NCI-H2227 treated with DMSO at 0.1 percent for 48 hours (cell line): ENCODE measurements around the gene KCNJ9.
"Not testable (repeated sequence)": the region's sequence is repeated elsewhere in the genome, so short reads cannot be mapped to it uniquely, and the experiment has no call there.

ENCODE experiments used
- DNase-seq: peaks from one replicate; lab custom pipeline; 2025; lab: John Stamatoyannopoulos, UW

KCNJ9 gene

GRCh38 chr1:160103658-160104408 is 22.5 kb downstream of the KCNJ9 start:
- peak; percentile 10 for DNase-seq

- DNase-seq: peak; percentile 33
Observed at GRCh38 chr1:160104486-160104885, 23.1 kb downstream of the KCNJ9 start.

GRCh38 chr1:160105155-160105554 is 23.8 kb downstream of the KCNJ9 start:
- no peak for DNase-seq

GRCh38 chr1:160107512-160107911 is 26.2 kb downstream of the KCNJ9 start:
- DNase-seq: no peak

- no peak for DNase-seq
Observed at GRCh38 chr1:160108888-160109662, 27.7 kb downstream of the KCNJ9 start.

- DNase-seq: no peak
Observed at GRCh38 chr1:160109686-160110085, 28.3 kb downstream of the KCNJ9 start.

GRCh38 chr1:160111462-160111861 is 30.1 kb downstream of the KCNJ9 start:
- DNase-seq: not testable (repeated sequence)

- DNase-seq: no peak
Observed at GRCh38 chr1:160112357-160112756, 31.0 kb downstream of the KCNJ9 start.

- DNase-seq: no peak
Observed at GRCh38 chr1:160113407-160113806, 32.1 kb downstream of the KCNJ9 start.

GRCh38 chr1:160114085-160114484 is 32.7 kb downstream of the KCNJ9 start:
- no peak for DNase-seq

GRCh38 chr1:160115545-160116282 is 34.4 kb downstream of the KCNJ9 start, which contains the start of gene ATP1A2:
ATP1A2 (plus strand) TSS chr1:160115759; CDS start chr1:160115862, 103 bp downstream.
- no peak for DNase-seq

GRCh38 chr1:160116283-160117147 is 35.2 kb downstream of the KCNJ9 start:
- DNase-seq: peak; percentile 6

- DNase-seq: no peak
Observed at GRCh38 chr1:160117300-160117699, 36.0 kb downstream of the KCNJ9 start.

- peak; percentile 10 for DNase-seq
Observed at GRCh38 chr1:160117709-160118183, 36.4 kb downstream of the KCNJ9 start.

GRCh38 chr1:160118928-160119327 is 37.6 kb downstream of the KCNJ9 start:
- no peak for DNase-seq

GRCh38 chr1:160120797-160121196 is 39.5 kb downstream of the KCNJ9 start:
- no peak for DNase-seq

GRCh38 chr1:160121388-160121787 is 40.0 kb downstream of the KCNJ9 start:
- DNase-seq: no peak

- DNase-seq: no peak
Observed at GRCh38 chr1:160122978-160123495, 41.7 kb downstream of the KCNJ9 start.

- no peak for DNase-seq
Observed at GRCh38 chr1:160123726-160124125, 42.4 kb downstream of the KCNJ9 start.

GRCh38 chr1:160124705-160125478 is 43.6 kb downstream of the KCNJ9 start:
- DNase-seq: no peak
